HCT116 (cell line): Measurements from ENCODE around the gene SIX3. TPM values are rescaled to one million over a fixed set of nuclear protein-coding genes. Genes with fewer than 3 reads are reported as not detected.

Experiments
- ATAC-seq: fragments of 200-7000 bp; cut with Tn5 transposase; 2 replicates; pipeline ENCODE4 v1.9.1; 2020; ENCODE audit warnings: mild to moderate bottlenecking, moderate library complexity
- BruUV-seq: library from RNA; stranded (reverse); fragments of 400-500 nt; replicated peaks from 2 replicates; lab custom pipeline; 2021; lab: Mats Ljungman, UMichigan
- CTCF ChIA-PET: fragments of 300-600 bp; sonication (Branson Sonifier 250); formaldehyde crosslinking; loops from one replicate; lab custom pipeline; 2021; ENCODE audit warnings: antibody characterized with exemption; lab: Charles Lee
- POLR2A ChIA-PET: fragments of 300-600, 350-600 bp; sonication (Branson Sonifier 250); formaldehyde crosslinking; loops from one replicate; lab custom pipeline; 2021; ENCODE audit warnings: antibody characterized with exemption; lab: Charles Lee
- RAD21 ChIA-PET, 2 experiments: fragments of 300-600 bp; sonication (Branson Sonifier 250); formaldehyde crosslinking; loops; one replicate each; lab custom pipeline; 2023; ENCODE audit warnings: low total read pairs in 2 of 2; ENCODE audit not compliant: uncharacterized antibody in 2 of 2, unreplicated experiment in 2 of 2, low non-redundant PET in 1 of 2; lab: Charles Lee
- DNase-seq: peaks from one replicate; pipeline ENCODE4 v3.0.0-alpha.2; 2010; ENCODE audit warnings: low read depth, low spot score
- H2AFZ ChIP-seq: fragments of 200-600 bp; shearing (Covaris generic), sonication (generic); 2 replicates; pipeline ENCODE4 v1.6.1; 2017; ENCODE audit warnings: low read depth, mixed run types, mixed read lengths, antibody characterized with exemption, low read length; ENCODE audit not compliant: poor library complexity, severe bottlenecking
- H3K27ac ChIP-seq: 2 replicates; pipeline ENCODE4 v1.5.1; 2012; ENCODE audit warnings: low read depth, low read length
- H3K27me3 ChIP-seq: fragments of 200-600 bp; sonication (generic); 2 replicates; pipeline ENCODE4 v1.6.1; 2016; ENCODE audit warnings: mixed run types, low read length, mixed read lengths; ENCODE audit not compliant: insufficient read depth
- H3K36me3 ChIP-seq, 2 experiments: fragments of 200-500 bp in 1 of 2; fragments of 200-600 bp in 1 of 2; sonication (Bioruptor generic) in 1 of 2; sonication (generic) in 1 of 2; 2 replicates each; pipeline versions ENCODE4 v1.5.1 to v1.6.1; 2014 to 2016; ENCODE audit warnings: low read length in 2 of 2, inconsistent platforms in 1 of 2, mixed read lengths in 1 of 2, mixed run types in 1 of 2; ENCODE audit not compliant: insufficient read depth in 2 of 2, control insufficient read depth in 1 of 2
- H3K4me1 ChIP-seq, 2 experiments: fragments of 200-600 bp in 1 of 2; sonication (generic) in 1 of 2; 2 replicates each; pipeline versions ENCODE4 v1.5.1 to v1.6.1; 2012 to 2017; ENCODE audit warnings: low read length in 2 of 2, inconsistent platforms in 1 of 2, mild to moderate bottlenecking in 1 of 2, mixed read lengths in 1 of 2, mixed run types in 1 of 2, moderate library complexity in 1 of 2; ENCODE audit not compliant: insufficient read depth in 2 of 2, control insufficient read depth in 1 of 2
- H3K4me2 ChIP-seq: fragments of 200-600 bp; sonication (generic); 2 replicates; pipeline ENCODE4 v1.6.1; 2017; ENCODE audit warnings: mixed run types, low read length, mixed read lengths
- H3K4me3 ChIP-seq, 2 experiments: fragments of 200-600 bp in 1 of 2; sonication (generic) in 1 of 2; replicated peaks in 1 of 2; 2 replicates each; pipeline ENCODE4 v1.5.1; 2011 to 2016; ENCODE audit warnings: low read length in 2 of 2, control low read depth in 1 of 2, low read depth in 1 of 2, mild to moderate bottlenecking in 1 of 2, mixed read lengths in 1 of 2, mixed run types in 1 of 2
- H3K79me2 ChIP-seq: fragments of 200-600 bp; sonication (generic); 2 replicates; pipeline ENCODE4 v1.6.1; 2017; ENCODE audit warnings: mild to moderate bottlenecking, mixed run types, low read length, moderate library complexity, mixed read lengths; ENCODE audit not compliant: insufficient read depth
- H3K9ac ChIP-seq: fragments of 200-600 bp; sonication (generic); 2 replicates; pipeline ENCODE4 v1.6.1; 2016; ENCODE audit warnings: low read length, mixed read lengths
- H3K9me2 ChIP-seq: fragments of 200-600 bp; sonication (generic), shearing (Covaris generic); 2 replicates; pipeline ENCODE4 v1.6.1; 2017; ENCODE audit warnings: mixed run types, mild to moderate bottlenecking, moderate library complexity; ENCODE audit not compliant: insufficient read depth
- H3K9me3 ChIP-seq, 2 experiments: fragments of 200-500 bp in 1 of 2; fragments of 200-600 bp in 1 of 2; sonication (Bioruptor generic) in 1 of 2; sonication (generic) in 1 of 2; 2 replicates each; pipeline ENCODE4 v1.6.1; 2014 to 2017; ENCODE audit warnings: low read length in 2 of 2, mixed read lengths in 2 of 2, inconsistent platforms in 1 of 2, low read depth in 1 of 2, mild to moderate bottlenecking in 1 of 2, mixed run types in 1 of 2, moderate library complexity in 1 of 2; ENCODE audit not compliant: control insufficient read depth in 1 of 2, insufficient read depth in 1 of 2
- H4K20me1 ChIP-seq: fragments of 200-600 bp; sonication (generic), shearing (Covaris generic); 2 replicates; pipeline ENCODE4 v1.6.1; 2017; ENCODE audit warnings: mixed run types, mild to moderate bottlenecking, moderate library complexity; ENCODE audit not compliant: insufficient read depth
- CBX3 ChIP-seq: IDR thresholded peaks from 2 replicates; pipeline ENCODE4 v1.6.1; 2012; ENCODE audit warnings: low read depth
- CEBPB ChIP-seq: IDR thresholded peaks from 2 replicates; pipeline ENCODE4 v1.6.1; 2012; ENCODE audit warnings: low read depth
- ELF1 ChIP-seq: IDR thresholded peaks from 2 replicates; pipeline ENCODE4 v1.6.1; 2012; ENCODE audit warnings: low read depth, borderline replicate concordance
- EZH2 ChIP-seq: fragments of 200-600 bp; sonication (generic); IDR thresholded peaks from 2 replicates; pipeline ENCODE4 v1.6.1; 2017; ENCODE audit warnings: antibody characterized with exemption, mixed run types
- EZH2phosphoT487 ChIP-seq: fragments of 200-600 bp; IDR thresholded peaks from 2 replicates; pipeline ENCODE4 v1.6.1; 2018; ENCODE audit warnings: antibody characterized with exemption, borderline replicate concordance
- FOSL1 ChIP-seq: IDR thresholded peaks from 2 replicates; pipeline ENCODE4 v1.6.1; 2012; ENCODE audit warnings: low read depth
- JUND ChIP-seq: IDR thresholded peaks from 2 replicates; pipeline ENCODE4 v1.6.1; 2012
- POLR2A ChIP-seq: IDR thresholded peaks from 2 replicates; pipeline ENCODE4 v1.7.0; 2011; ENCODE audit warnings: borderline replicate concordance; ENCODE audit not compliant: insufficient read depth, insufficient read length; ENCODE audit errors: extremely low read depth
- SIN3A ChIP-seq: IDR thresholded peaks from 2 replicates; pipeline ENCODE4 v1.6.1; 2012; ENCODE audit warnings: low read depth
- SP1 ChIP-seq: IDR thresholded peaks from 2 replicates; pipeline ENCODE4 v1.6.1; 2012; ENCODE audit warnings: low read depth
- TCF7L2 ChIP-seq: IDR thresholded peaks from 2 replicates; pipeline ENCODE4 v1.7.0; 2011; ENCODE audit warnings: borderline replicate concordance, inconsistent platforms; ENCODE audit not compliant: insufficient read depth, insufficient read length; ENCODE audit errors: extremely low read depth
- YY1 ChIP-seq: IDR thresholded peaks from 2 replicates; pipeline ENCODE4 v1.6.1; 2011; ENCODE audit warnings: low read length, low read depth, moderate library complexity, mild to moderate bottlenecking; ENCODE audit not compliant: insufficient replicate concordance; ENCODE audit errors: extremely low read depth
- ZNF274 ChIP-seq: fragments of 200-500 bp; sonication (Bioruptor generic); IDR thresholded peaks from 2 replicates; pipeline ENCODE4 v1.6.1; 2014; ENCODE audit warnings: mild to moderate bottlenecking, low read depth, low read length, inconsistent platforms
- intact Hi-C: fragments of 100-400 bp; cut with micrococcal nuclease; formaldehyde crosslinking; loops from 2 replicates; pipeline ENCODE4 v1.10.0; 2022
- total RNA-seq: library from RNA; stranded (reverse); gene quantifications from one replicate; pipeline ENCODE4 v1.2.1, GENCODE V29; 2021; ENCODE audit not compliant: unreplicated experiment
- TF ChIP-seq, protein P1 (sequence below), 3 experiments: fragments of 200-600 bp in 1 of 3; sonication (generic) in 1 of 3; IDR thresholded peaks in 2 of 3; conservative IDR thresholded peaks in 1 of 3; 2 replicates each; pipeline ENCODE4 v1.5.1; 2012 to 2017; ENCODE audit warnings: low read depth in 2 of 3, low read length in 2 of 3, antibody characterized with exemption in 1 of 3, borderline replicate concordance in 1 of 3, control low read depth in 1 of 3, mild to moderate bottlenecking in 1 of 3, mixed read lengths in 1 of 3, mixed run types in 1 of 3, moderate library complexity in 1 of 3; ENCODE audit not compliant: insufficient read depth in 1 of 3
- TF ChIP-seq, protein P2 (sequence below): IDR thresholded peaks from 2 replicates; pipeline ENCODE4 v1.6.1; 2012
- TF ChIP-seq, protein P3 (sequence below): IDR thresholded peaks from 2 replicates; pipeline ENCODE4 v1.6.1; 2011; ENCODE audit warnings: mild to moderate bottlenecking, low read length, moderate library complexity; ENCODE audit not compliant: insufficient replicate concordance; ENCODE audit errors: extremely low read depth
- TF ChIP-seq, protein P4 (sequence below): IDR thresholded peaks from 2 replicates; pipeline ENCODE4 v1.6.1; 2012

Gene SIX3
- total RNA-seq, 1 experiment from 2014 or later, result 1.2 TPM

DNA sequence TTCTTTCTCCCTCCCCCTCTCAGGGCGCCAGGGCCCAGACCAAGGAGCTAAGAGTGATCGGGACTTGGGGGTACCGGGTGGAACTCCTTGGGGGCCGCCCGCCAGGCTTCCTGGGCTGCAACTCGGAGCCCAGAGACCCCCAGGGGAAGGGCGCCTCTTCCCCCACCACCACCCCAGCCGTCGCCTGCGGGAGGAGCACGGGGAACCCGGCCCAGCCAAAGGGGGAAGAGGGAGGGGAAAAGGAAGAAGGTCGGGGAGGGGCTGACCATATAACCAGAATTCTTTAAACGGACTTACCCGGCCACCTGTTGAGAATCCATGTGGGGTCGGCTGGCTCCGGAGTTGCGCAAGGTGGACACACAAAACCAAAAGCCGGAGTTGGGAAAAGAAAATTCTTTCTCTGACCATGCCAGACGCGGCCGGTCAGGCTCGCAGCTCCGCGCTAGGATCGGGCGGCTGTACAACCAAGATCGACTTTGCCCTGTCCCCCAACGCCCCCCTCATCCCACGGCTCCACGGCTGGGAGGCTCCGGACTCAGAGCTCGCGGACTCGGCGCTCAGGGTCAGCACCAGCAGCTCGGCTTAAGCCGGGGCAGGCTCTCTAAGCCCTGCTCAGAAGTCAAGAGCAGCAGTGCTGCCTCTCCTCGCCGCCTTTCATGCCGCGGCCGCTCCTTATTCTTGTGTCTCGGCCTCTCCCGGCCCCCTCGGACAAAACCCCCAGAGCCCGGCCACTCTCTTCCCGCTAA lies 6.3 kb upstream of the SIX3 start:
- CTCF ChIA-PET, result no interaction called here
- no peak overlapping the region for H3K4me3 ChIP-seq
- intact Hi-C loops, result no loop called here
- H3K9me2 ChIP-seq, result no peaks in the 10 kb centered on the region
- no peaks in the 10 kb centered on the region for H4K20me1 ChIP-seq
- ATAC-seq (no peak), DNase-seq (no peak)
- H3K27me3 ChIP-seq, result no peaks in the 10 kb centered on the region
- no peaks in the 10 kb centered on the region for H3K9me3 ChIP-seq
- H2AFZ ChIP-seq, result no peak overlapping the region
- RAD21 ChIA-PET, result no interaction called here
- no peaks in the 10 kb centered on the region for H3K36me3 ChIP-seq
- TF ChIP-seq JUND, result no peak
- no peak for TF ChIP-seq EZH2phosphoT487
- no peak for TF ChIP-seq EZH2
- TF ChIP-seq ELF1, result no peak
- TF ChIP-seq, protein P1, sequence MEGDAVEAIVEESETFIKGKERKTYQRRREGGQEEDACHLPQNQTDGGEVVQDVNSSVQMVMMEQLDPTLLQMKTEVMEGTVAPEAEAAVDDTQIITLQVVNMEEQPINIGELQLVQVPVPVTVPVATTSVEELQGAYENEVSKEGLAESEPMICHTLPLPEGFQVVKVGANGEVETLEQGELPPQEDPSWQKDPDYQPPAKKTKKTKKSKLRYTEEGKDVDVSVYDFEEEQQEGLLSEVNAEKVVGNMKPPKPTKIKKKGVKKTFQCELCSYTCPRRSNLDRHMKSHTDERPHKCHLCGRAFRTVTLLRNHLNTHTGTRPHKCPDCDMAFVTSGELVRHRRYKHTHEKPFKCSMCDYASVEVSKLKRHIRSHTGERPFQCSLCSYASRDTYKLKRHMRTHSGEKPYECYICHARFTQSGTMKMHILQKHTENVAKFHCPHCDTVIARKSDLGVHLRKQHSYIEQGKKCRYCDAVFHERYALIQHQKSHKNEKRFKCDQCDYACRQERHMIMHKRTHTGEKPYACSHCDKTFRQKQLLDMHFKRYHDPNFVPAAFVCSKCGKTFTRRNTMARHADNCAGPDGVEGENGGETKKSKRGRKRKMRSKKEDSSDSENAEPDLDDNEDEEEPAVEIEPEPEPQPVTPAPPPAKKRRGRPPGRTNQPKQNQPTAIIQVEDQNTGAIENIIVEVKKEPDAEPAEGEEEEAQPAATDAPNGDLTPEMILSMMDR (IDR thresholded peaks at IDR 0.05 in 2 of 3, conservative IDR thresholded peaks at IDR 0.05 in 1 of 3; ENCODE audit: borderline replicate concordance in 1 of 3, insufficient read depth in 1 of 3, low read depth in 2 of 3, low read length in 2 of 3), result no peak
- no peak for TF ChIP-seq YY1
- TF ChIP-seq ZNF274, result no peak
- TF ChIP-seq, protein P2, sequence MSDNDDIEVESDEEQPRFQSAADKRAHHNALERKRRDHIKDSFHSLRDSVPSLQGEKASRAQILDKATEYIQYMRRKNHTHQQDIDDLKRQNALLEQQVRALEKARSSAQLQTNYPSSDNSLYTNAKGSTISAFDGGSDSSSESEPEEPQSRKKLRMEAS, result no peak
- TF ChIP-seq SP1, result no peak
- no peak for TF ChIP-seq CEBPB
- no peak for TF ChIP-seq FOSL1
- TF ChIP-seq, protein P3, sequence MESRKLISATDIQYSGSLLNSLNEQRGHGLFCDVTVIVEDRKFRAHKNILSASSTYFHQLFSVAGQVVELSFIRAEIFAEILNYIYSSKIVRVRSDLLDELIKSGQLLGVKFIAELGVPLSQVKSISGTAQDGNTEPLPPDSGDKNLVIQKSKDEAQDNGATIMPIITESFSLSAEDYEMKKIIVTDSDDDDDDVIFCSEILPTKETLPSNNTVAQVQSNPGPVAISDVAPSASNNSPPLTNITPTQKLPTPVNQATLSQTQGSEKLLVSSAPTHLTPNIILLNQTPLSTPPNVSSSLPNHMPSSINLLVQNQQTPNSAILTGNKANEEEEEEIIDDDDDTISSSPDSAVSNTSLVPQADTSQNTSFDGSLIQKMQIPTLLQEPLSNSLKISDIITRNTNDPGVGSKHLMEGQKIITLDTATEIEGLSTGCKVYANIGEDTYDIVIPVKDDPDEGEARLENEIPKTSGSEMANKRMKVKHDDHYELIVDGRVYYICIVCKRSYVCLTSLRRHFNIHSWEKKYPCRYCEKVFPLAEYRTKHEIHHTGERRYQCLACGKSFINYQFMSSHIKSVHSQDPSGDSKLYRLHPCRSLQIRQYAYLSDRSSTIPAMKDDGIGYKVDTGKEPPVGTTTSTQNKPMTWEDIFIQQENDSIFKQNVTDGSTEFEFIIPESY, result no peak
- TF ChIP-seq, protein P4, sequence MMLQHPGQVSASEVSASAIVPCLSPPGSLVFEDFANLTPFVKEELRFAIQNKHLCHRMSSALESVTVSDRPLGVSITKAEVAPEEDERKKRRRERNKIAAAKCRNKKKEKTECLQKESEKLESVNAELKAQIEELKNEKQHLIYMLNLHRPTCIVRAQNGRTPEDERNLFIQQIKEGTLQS, result no peak
- no peak for TF ChIP-seq SIN3A
- TF ChIP-seq CBX3, result no peak
- TF ChIP-seq TCF7L2, result no peak
- no peak for TF ChIP-seq POLR2A
- H3K4me2 ChIP-seq, result no peak overlapping the region
- H3K79me2 ChIP-seq, result no peaks in the 10 kb centered on the region
- peaks cover 9 to 30% of the 10 kb centered on the region in 2 experiments; a peak in 3 of 4 replicates for H3K4me1 ChIP-seq
- no peak overlapping the region for H3K27ac ChIP-seq
- H3K9ac ChIP-seq, result no peak overlapping the region
- POLR2A ChIA-PET, result no interaction called here
- BruUV-seq, result no TSS peak
